ENCODE data around the gene CCDC102A.

Gene CCDC102A

GRCh38 chr16:57536306-57537193 lies at the start of gene CCDC102A:
CCDC102A (minus strand) TSS chr16:57536571; CDS start chr16:57529177, 7,394 bp downstream.
- H3K27me3 Mint-ChIP-seq (ENCODE audit: low read depth): no peaks in the 10 kb centered on the region
- peaks cover 60% of the 10 kb centered on the region for H3K4me1 Mint-ChIP-seq (ENCODE audit: low read depth)

GRCh38 chr16:57585051-57585687 lies 48.8 kb upstream of the CCDC102A start:
- H3K9me3 Mint-ChIP-seq: no peaks in the 10 kb centered on the region
- H3K4me1 Mint-ChIP-seq (ENCODE audit: low read depth): peaks cover 8% of the 10 kb centered on the region
- peaks cover 9% of the 10 kb centered on the region for H3K27me3 Mint-ChIP-seq (ENCODE audit: low read depth)
- no peak overlapping the region for H3K27ac Mint-ChIP-seq
- no peak for DNase-seq (ENCODE audit: low spot score)
- no peaks in the 10 kb centered on the region for H3K36me3 Mint-ChIP-seq (ENCODE audit: low read depth)
- H3K4me3 Mint-ChIP-seq: no peak overlapping the region

More at GRCh38 chr16:57536306-57537193, at the start of gene CCDC102A:
- Mint-ChIP-seq H3K4me3 (peak within 1 kb of the TSS; percentile 83), H3K36me3 (ENCODE audit: low read depth) (no peaks in the 10 kb centered on the region), H3K27ac (peak within 1 kb of the TSS; percentile 79), H3K9me3 (no peaks in the 10 kb centered on the region)
- peak; percentile 29 for DNase-seq (ENCODE audit: low spot score)

GRCh38 chr16:57579361-57579665 lies 42.9 kb upstream of the CCDC102A start:
- H3K27ac Mint-ChIP-seq: peak overlapping the region; percentile 94
- DNase-seq (ENCODE audit: low spot score): no peak
- H3K9me3 Mint-ChIP-seq: no peaks in the 10 kb centered on the region
- peak overlapping the region; percentile 74 for H3K4me3 Mint-ChIP-seq
- H3K27me3 Mint-ChIP-seq (ENCODE audit: low read depth): peaks cover 13% of the 10 kb centered on the region
- H3K4me1 Mint-ChIP-seq (ENCODE audit: low read depth): peaks cover 41% of the 10 kb centered on the region
- H3K36me3 Mint-ChIP-seq (ENCODE audit: low read depth): no peaks in the 10 kb centered on the region

GRCh38 chr16:57578521-57579360 lies 42.4 kb upstream of the CCDC102A start:
- Mint-ChIP-seq H3K27me3 (ENCODE audit: low read depth) (peaks cover 13% of the 10 kb centered on the region), H3K9me3 (no peaks in the 10 kb centered on the region), H3K36me3 (ENCODE audit: low read depth) (no peaks in the 10 kb centered on the region), H3K4me3 (peak overlapping the region; percentile 74), H3K27ac (peak overlapping the region; percentile 94), H3K4me1 (ENCODE audit: low read depth) (peaks cover 41% of the 10 kb centered on the region)
- no peak for DNase-seq (ENCODE audit: low spot score)

GRCh38 chr16:57577691-57578224 lies 41.4 kb upstream of the CCDC102A start:
- DNase-seq (ENCODE audit: low spot score): peak; percentile 51
- H3K4me1 Mint-ChIP-seq (ENCODE audit: low read depth): peaks cover 43% of the 10 kb centered on the region
- H3K27me3 Mint-ChIP-seq (ENCODE audit: low read depth): peaks cover 8% of the 10 kb centered on the region
- no peaks in the 10 kb centered on the region for H3K9me3 Mint-ChIP-seq
- H3K4me3 Mint-ChIP-seq: peak overlapping the region; percentile 74
- H3K36me3 Mint-ChIP-seq (ENCODE audit: low read depth): no peaks in the 10 kb centered on the region
- peak overlapping the region; percentile 94 for H3K27ac Mint-ChIP-seq

- Mint-ChIP-seq H3K9me3 (no peaks in the 10 kb centered on the region), H3K27ac (peak overlapping the region; percentile 94), H3K36me3 (ENCODE audit: low read depth) (no peaks in the 10 kb centered on the region), H3K4me1 (ENCODE audit: low read depth) (peaks cover 43% of the 10 kb centered on the region), H3K4me3 (peak overlapping the region; percentile 30), H3K27me3 (ENCODE audit: low read depth) (peaks cover 8% of the 10 kb centered on the region)
- no peak for DNase-seq (ENCODE audit: low spot score)
Observed at GRCh38 chr16:57577214-57577613, 40.8 kb upstream of the CCDC102A start.

- H3K9me3 Mint-ChIP-seq: no peaks in the 10 kb centered on the region
Observed at GRCh38 chr16:57576429-57576870, 40.1 kb upstream of the CCDC102A start.

GRCh38 chr16:57575468-57576277 lies 39.3 kb upstream of the CCDC102A start:
- Mint-ChIP-seq H3K4me1 (ENCODE audit: low read depth) (peaks cover 43% of the 10 kb centered on the region), H3K36me3 (ENCODE audit: low read depth) (no peaks in the 10 kb centered on the region), H3K27me3 (ENCODE audit: low read depth) (peaks cover 6% of the 10 kb centered on the region), H3K27ac (peak overlapping the region; percentile 94), H3K4me3 (no peak overlapping the region), H3K9me3 (no peaks in the 10 kb centered on the region)
- no peak for DNase-seq (ENCODE audit: low spot score)

More at GRCh38 chr16:57576429-57576870, 40.1 kb upstream of the CCDC102A start:
- Mint-ChIP-seq H3K36me3 (ENCODE audit: low read depth) (no peaks in the 10 kb centered on the region), H3K4me1 (ENCODE audit: low read depth) (peaks cover 43% of the 10 kb centered on the region), H3K4me3 (no peak overlapping the region), H3K27me3 (ENCODE audit: low read depth) (peaks cover 6% of the 10 kb centered on the region), H3K27ac (peak overlapping the region; percentile 94)
- peak; percentile 68 for DNase-seq (ENCODE audit: low spot score)

GRCh38 chr16:57574646-57575467 lies 38.5 kb upstream of the CCDC102A start:
- Mint-ChIP-seq H3K4me1 (ENCODE audit: low read depth) (peaks cover 39% of the 10 kb centered on the region), H3K27ac (peak overlapping the region; percentile 67)
- DNase-seq (ENCODE audit: low spot score): no peak

GRCh38 chr16:57574086-57574485 lies 37.7 kb upstream of the CCDC102A start:
- Mint-ChIP-seq H3K9me3 (peaks cover 11% of the 10 kb centered on the region), H3K36me3 (ENCODE audit: low read depth) (peaks cover 9% of the 10 kb centered on the region), H3K27ac (peak overlapping the region; percentile 67)

More at GRCh38 chr16:57574646-57575467, 38.5 kb upstream of the CCDC102A start:
- peaks cover 3% of the 10 kb centered on the region for H3K9me3 Mint-ChIP-seq
- H3K36me3 Mint-ChIP-seq (ENCODE audit: low read depth): peaks cover 2% of the 10 kb centered on the region
- H3K27me3 Mint-ChIP-seq (ENCODE audit: low read depth): peaks cover 4% of the 10 kb centered on the region
- H3K4me3 Mint-ChIP-seq: no peak overlapping the region

GRCh38 chr16:57572978-57573728 lies 36.8 kb upstream of the CCDC102A start:
- Mint-ChIP-seq H3K27me3 (ENCODE audit: low read depth) (no peaks in the 10 kb centered on the region), H3K36me3 (ENCODE audit: low read depth) (peaks cover 14% of the 10 kb centered on the region), H3K9me3 (peaks cover 15% of the 10 kb centered on the region), H3K4me3 (no peak overlapping the region), H3K4me1 (ENCODE audit: low read depth) (peaks cover 23% of the 10 kb centered on the region), H3K27ac (no peak overlapping the region)
- no peak for DNase-seq (ENCODE audit: low spot score)

More at GRCh38 chr16:57574086-57574485, 37.7 kb upstream of the CCDC102A start:
- Mint-ChIP-seq H3K4me1 (ENCODE audit: low read depth) (peaks cover 32% of the 10 kb centered on the region), H3K4me3 (no peak overlapping the region), H3K27me3 (ENCODE audit: low read depth) (peaks cover 2% of the 10 kb centered on the region)
- no peak for DNase-seq (ENCODE audit: low spot score)

- no peak overlapping the region for H3K4me3 Mint-ChIP-seq
- no peak for DNase-seq (ENCODE audit: low spot score)
Observed at GRCh38 chr16:57571098-57571497, 34.7 kb upstream of the CCDC102A start.

More at GRCh38 chr16:57571098-57571497, 34.7 kb upstream of the CCDC102A start:
- Mint-ChIP-seq H3K27ac (no peak overlapping the region), H3K9me3 (peaks cover 15% of the 10 kb centered on the region), H3K27me3 (ENCODE audit: low read depth) (no peaks in the 10 kb centered on the region), H3K4me1 (ENCODE audit: low read depth) (peaks cover 3% of the 10 kb centered on the region), H3K36me3 (ENCODE audit: low read depth) (peaks cover 16% of the 10 kb centered on the region)
